ENCODE measurements around the gene SLC47A2.

The SLC47A2 gene

DNA sequence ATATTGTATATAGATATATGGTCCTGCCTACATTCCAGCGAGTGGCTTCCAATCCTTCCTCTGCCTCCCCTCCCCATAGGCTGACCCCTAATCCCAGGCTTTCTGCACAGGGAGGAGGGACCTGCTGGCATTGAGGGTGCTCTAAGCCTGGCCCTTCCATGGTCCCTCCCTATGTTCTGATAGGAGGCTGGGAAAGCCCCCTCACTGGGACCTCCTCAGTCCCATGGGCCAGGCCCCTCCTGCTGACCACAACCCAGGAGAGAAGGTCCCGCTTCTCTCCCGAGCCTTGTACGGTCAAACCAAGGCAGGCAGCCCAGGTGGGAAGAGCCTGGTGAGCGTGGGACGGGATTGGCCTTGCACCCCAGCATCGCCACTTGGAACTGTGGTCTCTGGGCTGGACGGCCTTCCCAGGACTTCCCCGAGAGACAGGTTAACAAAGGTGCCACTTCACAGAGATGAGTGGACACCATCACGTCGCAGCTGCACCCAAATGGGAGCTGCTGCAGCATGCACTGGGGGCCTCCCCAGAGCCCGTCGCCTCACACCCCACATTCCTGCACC lies 30.9 kb upstream of the SLC47A2 start:
- no peak for DNase-seq (ENCODE audit: low spot score)

DNA sequence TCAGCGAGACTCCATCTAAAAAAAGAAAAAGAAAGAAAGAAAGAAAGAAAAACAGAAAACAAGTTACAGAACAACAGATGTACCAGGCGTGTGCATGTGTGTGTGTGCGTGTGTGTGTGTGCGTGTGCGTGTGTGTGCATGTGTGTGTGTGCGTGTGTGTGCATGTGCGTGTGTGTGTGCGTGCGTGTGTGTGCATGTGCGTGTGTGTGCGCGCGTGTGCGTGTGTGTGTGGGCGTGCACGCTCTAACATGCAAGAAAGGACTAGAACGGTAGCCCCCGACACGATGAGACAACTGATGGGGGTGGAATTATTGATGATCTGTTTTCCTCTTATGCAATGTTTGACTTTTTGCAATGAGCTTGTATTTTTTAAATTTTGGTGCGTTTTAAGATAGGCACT lies 30.1 kb upstream of the SLC47A2 start:
- DNase-seq (ENCODE audit: low spot score) = no peak

DNA sequence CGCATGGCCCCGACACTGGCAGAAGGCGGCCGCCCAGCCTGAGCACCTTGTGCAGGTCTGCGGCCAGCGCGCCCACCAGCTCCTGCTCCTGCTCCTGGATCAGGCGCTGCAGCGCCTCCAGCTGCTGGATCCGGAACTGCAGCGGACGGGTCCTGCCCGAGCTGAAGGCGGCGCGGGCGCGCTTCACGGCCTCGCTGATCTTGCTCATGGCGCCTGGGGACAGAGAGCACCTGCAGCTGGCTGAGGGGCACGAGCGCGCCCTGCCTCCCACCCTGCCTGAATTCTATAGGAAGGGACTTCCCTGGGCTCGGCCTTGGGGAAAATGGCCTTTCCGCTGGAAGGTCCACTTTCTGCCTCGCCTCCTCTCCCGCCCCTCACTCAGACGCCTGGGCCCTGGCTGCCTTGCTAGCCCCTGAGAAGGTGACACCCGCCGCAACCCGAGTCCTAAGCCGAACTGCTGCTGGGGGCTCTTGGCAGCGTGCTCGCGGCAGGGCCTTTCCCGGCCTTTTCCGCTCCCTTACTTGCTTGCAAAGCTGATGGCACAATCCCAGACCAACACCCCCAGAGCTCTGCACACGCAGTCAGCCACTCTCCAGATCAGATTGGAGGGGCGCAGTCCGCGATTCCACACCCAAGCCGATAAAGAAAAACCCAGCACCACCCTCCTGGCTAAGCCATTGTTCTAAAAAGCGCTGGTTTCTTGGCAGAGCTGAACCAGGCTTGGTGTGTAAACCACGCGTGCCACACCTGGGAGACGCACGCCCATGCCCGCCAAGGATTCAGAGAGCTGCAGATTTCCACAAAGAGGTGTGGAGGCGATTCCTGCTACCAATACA lies 28.8 kb upstream of the SLC47A2 start:
- peak; percentile 84 for DNase-seq (ENCODE audit: low spot score)

DNA sequence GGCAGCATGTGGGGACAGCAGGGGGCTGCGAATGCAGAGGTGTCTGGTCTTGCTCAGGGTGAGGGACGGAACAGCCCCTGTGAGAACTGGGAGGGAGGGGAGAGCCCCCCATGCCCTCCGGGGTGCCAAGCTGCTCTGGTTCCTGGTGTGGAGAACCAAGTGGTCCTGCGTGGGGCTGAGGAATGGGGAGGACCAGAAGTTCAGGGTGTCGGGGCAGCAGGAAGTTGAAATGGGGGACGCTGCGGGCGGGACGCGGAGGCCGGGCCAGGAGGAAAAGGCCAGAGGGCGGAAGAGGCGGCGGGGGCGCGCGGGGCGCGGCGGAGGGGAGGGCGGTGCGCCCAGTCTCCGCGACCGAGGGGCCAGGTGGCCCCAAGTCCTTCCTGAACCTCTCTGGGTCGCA lies 28.1 kb upstream of the SLC47A2 start:
- no peak for DNase-seq (ENCODE audit: low spot score)

DNA sequence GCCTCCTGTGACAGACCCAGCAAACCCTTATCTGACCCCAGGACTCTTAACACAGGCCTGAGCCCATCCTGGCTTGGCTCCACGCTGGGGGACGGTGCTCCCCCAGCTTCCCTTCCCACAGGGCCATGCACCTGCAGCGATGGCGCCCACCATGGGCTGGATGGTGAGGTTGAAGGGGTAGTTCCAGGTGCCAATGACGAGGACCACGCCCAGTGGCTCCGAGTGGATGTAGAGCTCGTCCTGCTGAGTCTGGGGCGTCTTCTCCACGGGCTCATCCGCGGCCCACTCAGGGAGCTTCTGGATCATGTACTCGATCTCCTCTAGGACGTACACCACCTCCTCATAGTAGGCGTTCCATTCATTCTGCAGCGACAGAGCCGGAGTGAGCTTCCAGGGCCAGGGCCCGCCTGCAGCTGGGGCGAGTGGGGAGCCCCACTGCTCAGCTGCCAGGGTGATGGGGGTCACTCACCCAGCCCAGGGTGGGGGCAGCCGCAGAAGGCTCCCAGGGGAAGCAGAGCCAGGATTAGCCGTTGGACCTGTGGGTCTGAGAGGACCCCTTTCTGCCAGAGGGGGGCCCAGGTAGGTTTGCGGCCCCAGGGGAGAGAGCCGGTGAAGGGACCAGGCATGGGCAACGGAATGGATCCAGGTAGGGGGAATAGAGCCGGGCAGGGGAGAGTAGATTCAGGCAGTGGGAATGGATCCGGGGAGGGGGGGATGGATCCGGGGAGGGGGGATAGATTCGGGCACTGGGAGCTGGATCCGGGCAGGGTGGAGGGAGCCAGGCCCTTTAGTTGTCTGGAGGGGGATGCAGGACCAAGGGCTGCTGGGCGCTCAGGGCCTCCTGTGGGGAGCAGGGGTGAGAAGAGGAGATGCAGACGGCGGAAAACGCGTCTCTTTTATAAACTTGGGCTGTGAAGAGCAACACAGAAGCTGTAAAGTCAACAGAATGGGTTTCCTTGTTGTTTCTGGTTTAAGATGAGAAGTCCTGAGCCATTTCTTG lies 27.0 kb upstream of the SLC47A2 start:
- DNase-seq (ENCODE audit: low spot score) = no peak

DNA sequence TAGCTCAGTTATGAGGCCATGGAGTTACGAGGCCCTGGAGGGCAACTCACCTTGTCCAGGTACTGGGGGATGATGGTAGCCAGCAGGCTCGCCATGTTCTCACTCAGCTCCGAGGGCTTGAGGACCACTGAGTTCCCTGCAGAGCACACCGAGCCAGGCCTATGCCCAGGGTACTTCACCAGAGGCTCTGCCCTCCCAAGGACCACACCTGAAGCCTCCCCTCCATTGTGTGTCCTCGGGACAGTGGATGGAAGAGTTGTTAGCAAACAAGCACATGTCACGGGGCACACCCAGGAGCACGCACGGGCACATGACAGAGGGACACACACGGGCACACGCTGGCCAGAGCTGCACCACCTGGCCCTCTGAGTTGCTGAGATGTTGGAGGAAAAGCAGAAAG lies 26.1 kb upstream of the SLC47A2 start:
- no peak for DNase-seq (ENCODE audit: low spot score)

DNA sequence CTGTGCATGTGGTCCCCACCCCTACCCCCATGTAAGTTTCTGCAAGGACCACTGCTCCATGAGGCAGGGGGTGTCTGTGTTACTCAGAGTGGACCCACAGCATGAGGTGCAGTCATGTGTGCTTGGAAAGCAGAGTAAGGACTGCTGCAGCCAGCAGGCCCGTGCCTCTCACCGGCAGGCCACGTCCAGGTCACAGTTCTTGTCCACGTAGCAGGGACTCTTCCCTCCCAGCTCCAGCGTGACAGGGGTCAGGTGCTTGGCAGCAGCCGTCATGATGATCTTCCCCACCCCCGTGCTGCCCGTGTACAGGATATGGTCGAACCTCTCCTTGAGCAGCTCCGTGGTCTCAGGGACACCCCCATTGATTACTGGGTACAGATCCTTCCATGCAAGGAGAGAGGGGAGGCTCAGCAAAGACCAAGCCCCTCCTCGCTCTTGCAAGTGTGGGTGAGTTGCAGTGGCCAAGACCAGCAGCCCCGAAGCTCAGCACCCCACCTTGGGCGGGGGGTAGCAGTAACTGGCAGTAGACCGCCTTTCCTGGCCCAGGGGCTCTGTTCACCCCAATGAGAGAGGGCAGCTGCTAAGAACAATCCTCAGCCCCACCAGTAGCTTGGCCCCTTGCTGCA lies 25.6 kb upstream of the SLC47A2 start:
- DNase-seq (ENCODE audit: low spot score) = no peak

DNA sequence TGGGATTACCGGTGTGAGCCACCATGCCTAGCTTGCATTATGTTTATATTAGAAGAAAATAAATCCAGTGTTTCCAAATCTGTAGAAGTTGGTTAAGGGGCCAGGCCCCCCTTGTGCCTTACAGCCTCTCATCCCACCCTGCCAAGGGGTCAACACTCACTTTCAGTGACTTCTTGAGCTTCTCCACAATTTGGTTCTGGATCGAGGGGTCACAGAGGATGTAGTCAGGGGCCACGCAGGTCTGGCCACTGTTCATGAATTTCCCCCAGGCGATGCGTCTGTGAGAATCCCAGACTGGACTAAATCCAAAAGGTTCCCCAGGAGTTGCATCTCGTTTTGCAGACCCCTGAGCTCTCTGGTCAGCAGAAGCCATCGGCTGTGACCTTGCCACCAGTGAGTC lies 24.5 kb upstream of the SLC47A2 start:
- DNase-seq (ENCODE audit: low spot score) = no peak

DNA sequence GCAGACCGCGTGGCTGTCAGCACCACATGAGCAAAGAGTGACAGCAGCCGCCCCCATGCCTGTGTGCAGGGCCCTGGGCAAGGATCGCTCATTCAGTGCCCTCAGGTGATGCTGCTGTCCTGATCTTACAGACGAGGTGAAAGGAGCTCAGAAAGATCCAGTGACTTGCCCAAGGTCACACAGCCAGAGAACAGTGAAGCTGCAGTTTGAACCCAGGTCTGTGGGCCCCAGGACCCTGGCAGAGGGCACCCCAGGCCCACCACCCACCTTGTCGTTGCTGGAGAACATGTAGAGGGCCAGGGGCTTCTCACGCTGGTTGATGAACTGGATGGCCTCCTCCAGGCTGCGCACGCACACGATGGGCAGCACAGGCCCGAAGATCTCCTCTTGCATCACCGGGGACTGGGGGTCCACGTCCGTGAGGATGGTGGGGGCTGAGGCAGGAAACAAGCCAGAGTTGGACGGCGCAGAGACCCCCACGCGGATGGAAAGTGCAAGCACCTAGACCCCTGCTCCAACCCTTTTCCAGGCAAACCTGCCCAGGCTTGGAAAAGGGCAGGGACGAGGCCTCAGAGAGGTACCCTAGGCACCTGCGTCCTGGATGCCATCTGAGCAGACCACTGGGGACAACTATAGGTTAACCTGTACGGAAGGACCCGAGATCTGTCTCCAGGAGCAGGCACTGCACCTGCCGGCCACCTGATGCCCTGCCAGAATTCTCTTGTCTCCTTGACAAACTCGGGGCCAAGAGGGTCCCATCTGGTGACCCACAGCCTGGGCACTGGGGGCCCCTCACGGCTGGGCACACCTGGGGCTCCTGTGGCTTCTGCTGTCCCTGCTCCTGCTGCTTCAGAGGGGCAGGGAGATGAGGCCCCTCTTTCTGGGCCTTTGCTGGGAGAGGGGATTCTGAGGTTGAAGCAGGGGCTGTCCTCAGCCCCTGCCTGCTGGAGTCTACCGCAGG lies 23.1 kb upstream of the SLC47A2 start:
- no peak for DNase-seq (ENCODE audit: low spot score)

DNA sequence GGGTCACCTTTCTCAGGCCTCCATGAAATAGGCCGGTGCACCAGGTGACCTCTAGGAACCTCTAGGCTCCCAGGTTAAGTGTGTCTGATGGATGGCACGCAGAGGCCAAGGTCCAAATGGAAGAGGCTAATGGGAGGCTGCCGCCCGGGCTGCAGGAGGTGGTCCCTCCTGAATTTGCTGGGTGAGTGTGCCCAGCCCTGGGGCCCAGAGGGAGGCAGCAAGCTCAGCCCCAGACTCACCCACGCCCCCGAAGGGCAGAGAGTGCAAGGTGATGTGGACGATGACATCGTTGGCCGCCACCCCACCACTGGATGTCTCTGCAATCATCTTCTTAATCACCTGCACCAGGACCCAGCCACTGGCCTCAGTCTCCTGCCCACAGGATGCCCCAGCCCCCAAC lies 22.4 kb upstream of the SLC47A2 start:
- no peak for DNase-seq (ENCODE audit: low spot score)

DNA sequence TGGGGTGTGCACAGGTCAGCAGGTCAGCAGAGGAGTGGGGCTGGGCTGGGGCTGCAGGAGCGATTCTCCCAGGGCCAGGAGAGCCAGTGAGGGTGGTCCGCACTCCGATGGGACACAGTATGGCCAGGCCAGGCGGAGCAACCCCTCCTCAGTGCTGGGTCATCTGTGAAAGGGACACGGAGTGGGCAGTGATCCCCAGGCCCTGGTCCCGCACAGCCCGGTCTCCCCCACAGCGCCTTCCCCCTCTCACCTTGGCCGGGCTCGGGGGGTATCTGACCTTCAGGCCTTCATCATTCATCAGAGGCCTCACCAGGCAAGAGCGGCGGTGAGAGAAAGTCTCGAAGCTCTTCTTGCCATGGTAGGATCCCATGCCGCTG lies 21.7 kb upstream of the SLC47A2 start:
- no peak for DNase-seq (ENCODE audit: low spot score)

DNA sequence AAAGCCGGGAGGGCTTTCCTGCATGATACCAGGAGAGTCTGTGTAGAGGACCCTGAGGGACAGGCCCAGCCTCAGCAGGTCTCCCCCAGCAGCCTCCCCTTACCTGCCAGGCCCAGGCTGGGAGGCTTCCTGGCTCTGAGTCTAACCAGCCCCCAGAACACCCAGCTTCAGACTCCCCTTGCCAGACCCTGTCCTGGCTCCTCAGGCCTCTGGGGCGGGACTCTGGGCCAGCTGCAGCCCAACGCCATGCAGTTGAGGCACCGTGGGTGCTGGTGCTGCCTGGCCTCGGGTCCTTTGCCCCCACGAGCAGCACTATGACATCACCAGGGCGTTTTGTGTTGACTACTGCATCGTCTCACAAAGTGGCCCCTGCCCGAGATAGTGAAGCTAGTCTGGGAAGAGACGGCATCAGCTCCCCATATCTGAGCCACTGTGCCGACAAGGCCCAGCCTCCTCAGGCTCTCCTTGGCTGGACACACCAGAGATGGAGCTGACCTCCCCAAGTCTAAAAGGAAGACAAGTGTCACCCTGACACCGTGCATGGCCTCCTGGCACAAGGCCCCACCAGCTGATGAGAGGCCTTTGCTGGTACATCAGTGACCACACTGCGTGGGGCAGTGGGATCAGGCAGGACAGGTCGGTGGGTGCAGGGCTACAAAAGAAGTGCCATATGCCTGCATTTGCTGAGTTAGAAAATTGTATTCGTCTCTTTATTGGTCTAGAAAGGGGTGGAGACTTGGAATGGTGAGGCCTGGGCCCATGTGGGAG lies 21.1 kb upstream of the SLC47A2 start:
- DNase-seq (ENCODE audit: low spot score) = no peak

DNA sequence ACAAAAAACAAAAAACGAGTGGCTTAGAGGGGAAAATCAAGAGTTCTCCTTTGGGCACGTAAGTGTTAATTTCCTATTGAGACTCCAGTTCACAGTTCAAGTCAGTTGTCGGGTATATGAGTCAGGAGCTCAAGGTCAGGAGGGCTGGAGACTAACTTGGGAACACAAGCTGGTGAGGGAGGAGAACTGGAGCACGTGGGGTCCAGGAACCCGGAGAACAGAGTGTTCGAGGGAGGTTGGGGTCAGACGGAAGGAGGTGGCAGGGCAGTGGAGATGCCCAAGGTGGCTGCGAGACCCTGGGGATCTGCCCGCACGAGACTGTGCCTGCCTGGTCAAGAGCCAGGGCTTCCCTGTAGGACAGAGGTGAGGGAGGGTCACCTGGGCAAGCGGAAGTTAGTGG lies 19.7 kb upstream of the SLC47A2 start:
- DNase-seq (ENCODE audit: low spot score) = no peak

DNA sequence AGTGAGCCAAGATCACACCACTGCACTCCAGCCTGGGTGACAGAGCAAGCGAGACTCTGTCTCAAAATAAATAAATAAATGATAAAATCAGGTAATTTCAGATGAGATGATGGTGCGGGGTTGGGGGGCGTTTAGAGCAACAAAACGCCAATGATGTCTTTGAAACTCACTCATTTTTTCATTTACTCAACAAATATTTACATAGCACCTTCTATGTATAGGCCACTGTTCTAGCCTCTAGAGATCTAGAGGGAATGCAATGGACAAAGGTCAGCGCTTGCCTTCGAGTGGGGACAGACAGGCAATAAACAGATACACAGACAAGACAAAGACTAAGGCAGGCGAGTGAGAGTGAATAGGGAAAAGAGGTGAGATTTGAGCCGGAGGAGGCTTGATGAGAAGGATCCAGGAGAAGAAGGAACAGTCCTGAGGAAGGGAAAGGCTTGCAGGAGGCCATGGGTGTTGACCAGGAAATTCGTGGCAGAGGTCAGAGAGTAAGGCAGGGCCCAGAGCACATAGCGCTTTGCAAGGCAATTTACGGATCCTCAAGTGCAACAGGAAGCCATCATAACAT lies 17.7 kb upstream of the SLC47A2 start:
- no peak for DNase-seq (ENCODE audit: low spot score)

DNA sequence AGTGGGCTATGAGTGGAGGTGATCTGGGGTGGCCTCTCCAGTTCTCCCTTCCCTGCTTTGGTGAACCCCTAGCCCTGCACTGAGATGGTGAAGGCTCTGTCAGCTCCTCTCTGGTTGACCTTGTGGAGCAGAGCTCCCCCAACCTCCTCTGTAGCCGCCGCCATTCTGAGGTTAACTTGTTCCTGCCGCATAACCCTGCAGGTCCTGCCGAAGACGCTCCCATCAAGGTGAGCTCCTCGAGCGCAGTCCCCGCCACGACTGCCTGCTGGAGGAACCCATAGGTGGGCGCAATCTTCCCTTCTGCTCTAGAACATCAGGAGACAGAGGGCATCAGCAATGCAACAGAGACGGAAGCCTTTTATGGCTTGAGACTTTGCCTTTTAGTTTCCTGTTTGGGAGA lies 15.2 kb upstream of the SLC47A2 start:
- DNase-seq (ENCODE audit: low spot score) = no peak

DNA sequence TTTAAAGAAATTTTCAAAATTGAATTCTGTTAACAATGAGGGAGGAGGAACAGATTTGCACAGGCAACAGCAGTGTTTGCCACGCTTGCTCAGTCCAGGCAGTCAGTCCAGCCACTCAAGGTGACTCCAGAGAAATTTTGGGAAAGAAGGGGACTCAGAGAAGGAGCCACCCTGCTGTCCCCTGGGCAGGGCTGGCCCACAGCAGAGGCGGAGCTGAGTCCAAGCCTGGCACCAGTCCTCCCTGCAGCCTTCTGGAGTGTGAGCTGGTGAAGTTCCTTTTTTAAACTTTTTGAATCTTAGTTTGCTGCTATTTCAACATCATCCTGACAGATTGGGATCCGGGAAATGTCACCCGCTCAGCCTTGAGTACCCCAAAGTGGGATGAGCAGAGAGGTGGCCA lies 14.5 kb upstream of the SLC47A2 start:
- no peak for DNase-seq (ENCODE audit: low spot score)

DNA sequence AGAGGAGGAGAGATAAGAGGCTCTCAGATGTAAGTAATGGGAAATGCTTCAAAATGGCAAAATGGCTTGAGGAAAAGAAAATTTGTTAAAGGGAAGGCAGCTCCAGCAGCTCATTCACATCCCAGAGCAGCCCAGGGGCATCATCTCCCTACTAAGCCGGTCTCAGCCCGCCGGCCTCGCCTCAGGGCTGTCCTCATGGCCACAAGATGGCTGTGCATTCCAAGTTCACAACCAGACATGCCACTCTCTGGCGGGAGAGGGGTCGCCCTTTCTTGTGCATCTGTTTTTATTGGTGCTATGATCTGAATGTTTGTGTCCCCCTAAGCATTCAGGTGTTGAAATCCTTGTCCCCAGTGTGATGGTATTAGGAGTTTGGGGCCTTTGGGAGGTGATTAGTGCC lies 13.5 kb upstream of the SLC47A2 start:
- no peak for DNase-seq (ENCODE audit: low spot score)

DNA sequence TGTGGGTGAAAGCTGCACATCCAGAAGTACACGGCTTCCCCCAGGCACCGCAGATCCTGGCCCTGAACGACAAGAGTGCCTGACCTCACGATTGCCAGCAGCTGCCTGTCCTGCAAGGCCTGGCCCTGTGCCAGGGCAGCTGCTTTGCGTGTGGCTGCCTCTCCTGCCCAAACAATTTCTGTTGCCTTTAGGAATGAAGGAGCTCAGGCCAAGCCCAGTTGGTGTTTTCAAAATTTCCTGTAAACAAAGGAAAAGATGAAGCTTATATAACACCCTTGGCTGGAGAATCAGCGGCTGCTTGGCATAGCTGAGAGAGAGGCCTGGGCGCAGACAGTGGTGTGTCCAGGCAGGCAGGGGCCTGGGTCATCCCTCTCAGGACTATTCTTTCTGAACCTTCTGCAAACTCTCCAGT lies 11.7 kb upstream of the SLC47A2 start:
- DNase-seq (ENCODE audit: low spot score) = no peak

DNA sequence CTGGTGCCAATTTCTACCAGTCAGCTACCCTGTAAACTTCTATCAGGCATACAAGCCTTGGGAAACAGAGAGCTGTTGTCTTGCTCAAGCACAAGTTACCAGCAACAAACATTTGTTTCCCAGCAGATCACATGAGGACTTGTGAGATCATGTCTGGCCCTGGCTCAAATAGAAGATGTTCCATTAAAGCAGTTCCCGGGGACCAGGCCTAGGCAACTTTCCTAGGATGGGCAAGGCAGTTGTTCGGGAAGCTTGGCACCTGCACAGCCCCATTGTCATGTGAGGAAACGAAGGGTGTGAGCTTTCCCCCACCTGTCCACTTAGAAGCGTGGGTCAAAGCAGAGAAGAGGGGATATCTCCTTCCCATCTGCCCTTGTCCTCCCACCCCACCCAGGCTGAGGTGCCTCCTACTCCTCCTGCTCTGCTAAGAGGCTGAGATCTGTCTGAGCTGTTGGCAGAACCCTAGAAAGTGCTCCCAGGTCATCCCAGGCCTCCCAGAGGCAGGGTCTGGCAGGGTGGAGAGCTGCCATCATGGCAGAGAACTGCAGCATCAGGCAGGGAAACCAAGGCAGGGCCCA lies 11.2 kb upstream of the SLC47A2 start:
- DNase-seq (ENCODE audit: low spot score) = no peak

Measured in activated CD4-positive, alpha-beta T cell treated with anti-CD3 and anti-CD28 coated beads, Interleukin-2, Interleukin-4, amounts not matched to agents 100 ng/mL and 50 ng/mL, durations not matched to agents 16 hours and 8 hours (primary cell).